Naive thymus-derived CD8-positive, alpha-beta T cell (primary cell): ENCODE measurements around the gene RNF144A. TPM values are rescaled to one million over a fixed set of nuclear protein-coding genes. Genes with fewer than 3 reads are reported as not detected.
A peak's percentile ranks its signal among the peaks of the same experiment; 100 is the strongest.
"Not testable (repeated sequence)": the region's sequence is repeated elsewhere in the genome, so short reads cannot be mapped to it uniquely, and the experiment has no call there.

Experiments used
- ATAC-seq, 2 donors: fragments of 150-1000 bp; cut with Tn5 transposase in 1 of 2; sonication (Bioruptor Pico), chemical (Tn5 transposase) in 1 of 2; 1 replicate in 1 of 2; 2 replicates in 1 of 2; pipeline ENCODE4 v1.10.0; 2021; ENCODE audit warnings: mild to moderate bottlenecking in 2 of 2, moderate library complexity in 2 of 2
- POLR2A ChIA-PET: fragments of 350-600 bp; sonication (Branson Sonifier 250); formaldehyde crosslinking; loops from one replicate; lab custom pipeline; 2021; ENCODE audit warnings: antibody characterized with exemption; lab: Charles Lee
- DNase-seq, 10 donors: peaks; one replicate each; pipeline versions ENCODE4 v3.0.0 to v3.0.0-alpha.2; 2020 to 2022
- H3K27ac Mint-ChIP-seq, 10 donors: one replicate each; pipeline ENCODE4 v1.8.0; 2020 to 2022; ENCODE audit warnings: mild to moderate bottlenecking in 10 of 10, mixed read lengths in 10 of 10, moderate library complexity in 4 of 10, inconsistent platforms in 1 of 10
- H3K27me3 Mint-ChIP-seq, 5 donors: one replicate each; pipeline ENCODE4 v1.8.0; 2021 to 2022; ENCODE audit warnings: mixed read lengths in 5 of 5
- H3K36me3 Mint-ChIP-seq, 3 donors: one replicate each; pipeline ENCODE4 v1.8.0; 2020 to 2022; ENCODE audit warnings: mixed read lengths in 3 of 3, mild to moderate bottlenecking in 2 of 3, inconsistent platforms in 1 of 3
- H3K4me1 Mint-ChIP-seq, 4 donors: one replicate each; pipeline ENCODE4 v1.8.0; 2021 to 2022; ENCODE audit warnings: mixed read lengths in 4 of 4
- H3K4me3 Mint-ChIP-seq, 10 donors: one replicate each; pipeline ENCODE4 v1.8.0; 2020 to 2022; ENCODE audit warnings: mild to moderate bottlenecking in 10 of 10, mixed read lengths in 10 of 10, moderate library complexity in 6 of 10, inconsistent platforms in 1 of 10
- H3K9me3 Mint-ChIP-seq, 9 donors: one replicate each; pipeline ENCODE4 v1.8.0; 2020 to 2022; ENCODE audit warnings: mixed read lengths in 9 of 9, mild to moderate bottlenecking in 3 of 9, inconsistent platforms in 1 of 9, moderate library complexity in 1 of 9
- polyA plus RNA-seq, 3 donors: library from polyadenylated mRNA; unstranded; fragments of 300-500 nt; fragmentation: Illumina TruSeq; gene quantifications; one replicate each; pipeline ENCODE4 v1.2.3, GENCODE V29; 2021
- total RNA-seq, 8 experiments: library from RNA in 2 of 8; stranded (reverse) in 2 of 8; gene quantifications; one replicate each; pipeline ENCODE4 v1.2.3 and lab custom pipeline; 2021 to 2026

RNF144A gene
- total and polyA plus RNA-seq, 5 experiments from 2014 or later = 10.3 to 42.7 (median 15.5) TPM

- H3K27ac Mint-ChIP-seq = peak overlapping the region; percentile 25 to 85 (median 70)
- H3K4me3 Mint-ChIP-seq = peak overlapping the region in 2 of 10 donors; percentile 41 to 50
- POLR2A ChIA-PET = no interaction called here
- ATAC-seq (no peak), DNase-seq (no peak)
- no peaks in the 10 kb centered on the region for H3K9me3 Mint-ChIP-seq
- peaks cover 0 to 55% (median 5%) of the 10 kb centered on the region in 3 donors for H3K36me3 Mint-ChIP-seq
- H3K4me1 Mint-ChIP-seq = peaks cover 21 to 41% (median 34%) of the 10 kb centered on the region in 4 donors
- H3K27me3 Mint-ChIP-seq = no peaks in the 10 kb centered on the region
Observed at GRCh38 chr2:6999211-6999877, 82.1 kb downstream of the RNF144A start.

DNA sequence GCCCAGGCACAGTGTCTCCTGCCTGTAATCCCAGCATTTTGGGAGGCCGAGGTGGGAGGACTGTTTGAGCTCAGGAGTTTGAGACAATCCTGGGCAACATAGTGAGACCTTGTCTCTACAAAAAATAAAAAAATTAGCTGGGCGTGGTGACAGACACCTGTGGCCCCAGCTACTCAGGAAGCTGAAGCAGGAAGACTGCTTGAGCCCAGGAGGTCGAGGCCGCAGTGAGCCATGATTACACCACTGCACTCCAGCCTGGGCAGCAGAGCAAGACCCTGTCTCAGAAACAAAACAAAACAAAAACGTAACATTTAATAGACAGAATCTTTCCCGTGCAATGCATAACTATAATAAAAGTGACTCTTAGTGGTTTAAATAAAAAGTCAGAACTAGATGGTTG is 84.2 kb downstream of the RNF144A start:
- H3K4me3 Mint-ChIP-seq, H3K27me3 Mint-ChIP-seq, DNase-seq, ATAC-seq, H3K9me3 Mint-ChIP-seq, POLR2A ChIA-PET: not testable (repeated sequence)
- Mint-ChIP-seq H3K27ac (peak overlapping the region in 1 of 10 donors; percentile 4), H3K4me1 (peaks cover 22 to 48% (median 41%) of the 10 kb centered on the region in 4 donors), H3K36me3 (peaks cover 0 to 53% (median 5%) of the 10 kb centered on the region in 3 donors)

GRCh38 chr2:7003895-7004294 is 86.7 kb downstream of the RNF144A start:
- no peaks in the 10 kb centered on the region for H3K9me3 Mint-ChIP-seq
- H3K36me3 Mint-ChIP-seq = peaks cover 0 to 50% (median 0%) of the 10 kb centered on the region in 3 donors
- no peaks in the 10 kb centered on the region for H3K27me3 Mint-ChIP-seq
- POLR2A ChIA-PET = no interaction called here
- peak overlapping the region in 4 of 10 donors; percentile 10 to 69 (median 21) for H3K27ac Mint-ChIP-seq
- H3K4me3 Mint-ChIP-seq = no peak overlapping the region
- peaks cover 22 to 60% (median 49%) of the 10 kb centered on the region in 4 donors for H3K4me1 Mint-ChIP-seq
- ATAC-seq = no peak
- no peak for DNase-seq

DNA sequence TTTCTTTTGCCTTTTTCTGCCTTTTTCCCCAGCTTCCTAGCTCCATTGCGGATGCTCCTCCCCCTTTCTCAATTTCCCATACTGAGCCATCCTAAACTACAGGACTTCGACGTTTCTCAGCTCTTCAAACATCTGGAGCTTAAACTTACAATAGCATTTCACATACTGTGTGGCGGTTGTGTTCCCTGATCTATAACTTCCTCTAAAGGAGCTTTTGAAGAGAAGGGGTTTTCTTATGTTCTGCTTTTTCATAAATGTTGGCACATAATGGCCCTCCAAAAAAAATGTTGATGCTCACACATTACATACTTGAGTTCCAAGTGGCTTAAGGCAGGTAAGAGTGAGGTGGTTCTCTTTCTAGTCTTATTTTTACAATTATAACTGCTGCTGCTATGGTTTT is 87.4 kb downstream of the RNF144A start:
- POLR2A ChIA-PET = no interaction called here
- Mint-ChIP-seq H3K36me3 (peaks cover 0 to 46% (median 0%) of the 10 kb centered on the region in 3 donors), H3K27ac (peak overlapping the region in 4 of 10 donors; percentile 2 to 44 (median 8)), H3K9me3 (no peaks in the 10 kb centered on the region), H3K4me3 (no peak overlapping the region), H3K4me1 (peaks cover 20 to 55% (median 47%) of the 10 kb centered on the region in 4 donors), H3K27me3 (no peaks in the 10 kb centered on the region)
- no peak for ATAC-seq
- DNase-seq = no peak

GRCh38 chr2:7007488-7007845 is 90.3 kb downstream of the RNF144A start:
- POLR2A ChIA-PET = no interaction called here
- Mint-ChIP-seq H3K27me3 (no peaks in the 10 kb centered on the region), H3K4me1 (peaks cover 23 to 54% (median 44%) of the 10 kb centered on the region in 4 donors), H3K4me3 (no peak overlapping the region), H3K36me3 (peaks cover 0 to 43% (median 0%) of the 10 kb centered on the region in 3 donors), H3K9me3 (no peaks in the 10 kb centered on the region), H3K27ac (peak overlapping the region in 9 of 10 donors; percentile 53 to 92 (median 73))
- ATAC-seq (no peak), DNase-seq (no peak)

GRCh38 chr2:7007846-7008741 is 90.9 kb downstream of the RNF144A start:
- POLR2A ChIA-PET = no interaction called here
- H3K27me3 Mint-ChIP-seq = no peaks in the 10 kb centered on the region
- H3K36me3 Mint-ChIP-seq = peaks cover 0 to 43% (median 0%) of the 10 kb centered on the region in 3 donors
- ATAC-seq (no peak), DNase-seq (no peak)
- H3K4me1 Mint-ChIP-seq = peaks cover 27 to 60% (median 51%) of the 10 kb centered on the region in 4 donors
- no peak overlapping the region for H3K4me3 Mint-ChIP-seq
- H3K9me3 Mint-ChIP-seq = no peaks in the 10 kb centered on the region
- peak overlapping the region; percentile 53 to 92 (median 74) for H3K27ac Mint-ChIP-seq

DNA sequence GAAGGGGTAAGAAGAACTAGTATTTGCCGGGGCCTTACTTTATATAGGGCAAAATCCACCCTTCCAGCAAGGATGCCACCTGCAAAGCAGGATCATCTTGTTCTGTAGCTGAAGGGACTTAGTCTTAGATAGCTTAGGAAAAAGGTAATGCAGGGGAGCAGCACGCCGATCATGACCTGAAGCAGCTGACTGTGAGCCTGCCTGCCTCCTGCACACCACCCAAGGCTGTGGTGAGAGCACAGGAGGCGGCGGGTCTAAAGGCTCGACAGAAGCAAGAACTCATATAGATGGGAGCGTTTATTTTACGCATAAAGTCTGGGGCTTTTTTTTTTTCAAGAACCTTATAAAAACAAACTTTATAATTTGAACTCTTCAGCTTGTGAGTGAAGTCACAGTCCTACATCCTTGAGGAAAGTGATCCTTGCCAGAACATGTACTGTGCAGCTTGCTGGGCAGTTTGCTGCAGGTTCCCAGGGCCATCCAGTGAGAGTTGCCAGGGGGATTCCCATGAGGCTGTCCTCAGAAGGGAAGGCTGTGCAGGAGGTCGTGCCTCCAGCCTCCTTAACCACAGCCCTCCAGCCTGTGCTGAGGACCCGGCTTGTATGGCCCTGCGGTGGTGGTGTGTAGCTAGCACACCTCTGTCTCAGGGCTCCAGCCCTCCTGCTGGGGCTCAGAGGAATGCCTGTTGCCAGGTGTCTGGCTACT is 92.1 kb downstream of the RNF144A start:
- Mint-ChIP-seq H3K9me3 (no peaks in the 10 kb centered on the region), H3K27me3 (no peaks in the 10 kb centered on the region), H3K4me1 (peaks cover 27 to 67% (median 55%) of the 10 kb centered on the region in 4 donors), H3K36me3 (peaks cover 0 to 41% (median 0%) of the 10 kb centered on the region in 3 donors), H3K27ac (peak overlapping the region in 9 of 10 donors; percentile 10 to 86 (median 44)), H3K4me3 (no peak overlapping the region)
- ATAC-seq (no peak), DNase-seq (no peak)
- POLR2A ChIA-PET = interaction anchor here (0.7 to 1.3 kb wide), 2 partner anchors 18 to 218 kb away, joined by 3 read pairs; no protein-coding TSS in a partner anchor

- peaks cover 0 to 45% (median 0%) of the 10 kb centered on the region in 3 donors for H3K36me3 Mint-ChIP-seq
- DNase-seq (no peak), ATAC-seq (no peak)
- POLR2A ChIA-PET = interaction anchor here (1.3 kb wide), 1 partner anchor 17 kb away, joined by 3 read pairs; no protein-coding TSS in a partner anchor
- H3K27me3 Mint-ChIP-seq = no peaks in the 10 kb centered on the region
- no peak overlapping the region for H3K4me3 Mint-ChIP-seq
- H3K27ac Mint-ChIP-seq = peak overlapping the region in 9 of 10 donors; percentile 6 to 78 (median 35)
- peaks cover 32 to 66% (median 54%) of the 10 kb centered on the region in 4 donors for H3K4me1 Mint-ChIP-seq
- no peaks in the 10 kb centered on the region for H3K9me3 Mint-ChIP-seq
Observed at GRCh38 chr2:7010391-7011054, 93.3 kb downstream of the RNF144A start.

DNA sequence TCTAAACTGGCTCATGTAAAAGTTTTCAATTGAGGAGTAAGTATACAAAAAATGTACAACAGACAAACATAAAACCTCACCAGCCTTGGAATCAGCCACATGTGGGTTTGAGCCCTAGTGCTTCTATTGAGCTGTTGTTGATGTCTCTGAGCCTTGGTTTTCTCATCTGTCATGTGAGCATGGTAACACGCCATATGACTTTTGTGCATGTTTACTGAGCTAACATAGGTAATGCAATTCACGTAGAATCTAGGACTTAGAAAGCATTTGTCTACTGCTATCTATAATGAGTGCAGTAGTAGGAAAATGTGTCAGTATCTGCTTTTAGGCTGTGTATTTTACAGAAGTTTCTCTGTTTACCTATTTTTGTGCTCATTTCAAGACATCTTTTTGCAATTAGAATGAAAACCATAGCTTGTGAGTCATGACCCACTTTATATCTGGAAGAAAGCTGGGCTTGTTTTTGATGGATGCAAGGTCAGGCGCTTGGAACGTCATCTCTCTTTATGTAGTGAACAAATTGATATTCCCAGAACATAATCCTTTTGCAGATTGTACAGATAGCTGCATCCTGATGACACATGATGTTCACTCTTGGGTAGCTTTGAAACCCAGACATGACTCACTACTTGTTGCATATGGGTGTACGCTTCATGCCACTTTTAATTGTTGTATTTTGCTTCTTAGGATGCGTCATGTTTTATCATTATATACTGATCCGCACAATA is 94.3 kb downstream of the RNF144A start:
- H3K9me3 Mint-ChIP-seq = no peaks in the 10 kb centered on the region
- no peak overlapping the region for H3K4me3 Mint-ChIP-seq
- peaks cover 0 to 45% (median 2%) of the 10 kb centered on the region in 3 donors for H3K36me3 Mint-ChIP-seq
- no peaks in the 10 kb centered on the region for H3K27me3 Mint-ChIP-seq
- peaks cover 34 to 66% (median 52%) of the 10 kb centered on the region in 4 donors for H3K4me1 Mint-ChIP-seq
- peak overlapping the region in 6 of 10 donors; percentile 13 to 76 (median 35) for H3K27ac Mint-ChIP-seq
- DNase-seq (no peak), ATAC-seq (no peak)
- POLR2A ChIA-PET = no interaction called here

- no peak for ATAC-seq
- H3K27me3 Mint-ChIP-seq = no peaks in the 10 kb centered on the region
- POLR2A ChIA-PET = no interaction called here
- H3K9me3 Mint-ChIP-seq = no peaks in the 10 kb centered on the region
- DNase-seq = no peak
- H3K27ac Mint-ChIP-seq = peak overlapping the region in 7 of 10 donors; percentile 13 to 76 (median 60)
- H3K4me1 Mint-ChIP-seq = peaks cover 32 to 60% (median 48%) of the 10 kb centered on the region in 4 donors
- H3K4me3 Mint-ChIP-seq = no peak overlapping the region
- peaks cover 0 to 46% (median 2%) of the 10 kb centered on the region in 3 donors for H3K36me3 Mint-ChIP-seq
Observed at GRCh38 chr2:7012141-7012764, 95.0 kb downstream of the RNF144A start.
